HG03095 (cell line): ENCODE data around the gene FAM83E.

Experiments
- ATAC-seq: cut with Tn5 transposase; IDR thresholded peaks from one replicate; pipeline ENCODE4 v1.9.1; 2021; ENCODE audit warnings: moderate library complexity; ENCODE audit not compliant: unreplicated experiment

The FAM83E gene

GRCh38 chr19:48613852-48614435 is 932 bp downstream of the FAM83E start:
- ATAC-seq, result no peak

DNA sequence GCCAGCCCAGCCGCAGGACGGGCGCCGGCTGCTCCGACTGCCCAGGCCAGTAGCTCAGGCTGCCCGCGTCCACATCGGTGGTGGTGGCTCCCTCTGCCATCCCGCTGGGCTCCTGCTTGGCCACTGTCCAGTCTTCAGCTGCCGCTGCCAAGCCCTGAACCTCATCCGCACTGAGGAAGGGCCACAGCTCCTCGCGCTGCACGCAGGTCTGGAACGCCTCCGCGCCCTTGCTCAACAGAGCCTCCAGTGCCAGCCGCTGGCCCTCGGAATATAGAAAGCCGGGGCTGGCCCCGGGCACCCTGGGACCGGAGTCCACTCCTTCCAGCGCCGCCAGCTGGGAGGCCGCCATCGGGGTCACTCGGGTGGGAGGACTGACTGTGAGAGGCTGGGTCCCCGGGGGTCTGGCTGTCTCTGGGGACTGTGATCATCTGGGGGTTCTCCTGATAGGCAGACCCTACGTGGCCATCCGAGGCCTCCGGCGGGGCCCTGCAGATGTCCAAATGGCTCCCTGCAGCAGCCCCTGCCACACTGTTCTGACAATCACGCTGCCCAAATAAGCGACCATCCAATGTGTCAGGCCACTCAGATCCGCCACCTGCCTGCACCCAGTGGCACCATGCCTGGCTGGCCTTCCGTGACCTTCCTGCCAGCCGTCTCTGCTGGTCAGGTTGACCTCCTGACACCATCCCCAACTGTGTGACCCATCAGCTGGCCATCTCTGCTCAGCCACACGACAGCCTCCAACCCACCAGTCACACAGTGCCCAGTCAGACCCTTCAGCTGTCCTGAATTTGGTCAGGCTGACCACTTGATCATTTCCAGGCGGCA is 1.6 kb downstream of the FAM83E start:
- no peak for ATAC-seq

- ATAC-seq, result no peak
Observed at GRCh38 chr19:48611872-48612271, 3.0 kb downstream of the FAM83E start.

DNA sequence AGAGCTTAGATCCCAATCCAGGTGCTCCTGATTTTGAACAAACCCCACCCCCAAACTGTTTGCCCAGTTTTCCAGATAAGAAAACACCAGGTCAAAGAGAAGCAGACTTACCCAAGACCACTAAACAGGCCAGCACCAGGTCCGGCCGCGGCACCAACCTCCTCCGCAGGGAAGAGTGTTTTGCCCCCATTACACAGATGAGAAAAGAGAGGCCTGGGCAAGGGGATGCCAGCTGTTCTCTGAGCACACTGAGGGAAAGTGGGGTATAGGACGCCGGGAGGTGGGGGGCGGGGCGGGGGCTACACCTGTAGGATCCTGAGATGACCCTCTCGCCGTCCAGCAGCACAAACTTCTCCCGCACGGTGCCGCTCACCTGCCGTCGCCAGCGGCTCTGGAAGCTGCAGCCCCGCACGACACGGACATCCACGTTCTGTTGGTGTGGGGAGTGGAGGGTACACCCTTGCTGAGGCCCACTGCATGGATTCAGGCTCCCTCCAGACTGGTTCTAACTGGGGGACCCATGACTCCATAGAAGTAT is 5.2 kb downstream of the FAM83E start:
- no peak for ATAC-seq

GRCh38 chr19:48608798-48609263 is 6.0 kb downstream of the FAM83E start:
- no peak for ATAC-seq

- no peak for ATAC-seq
Observed at GRCh38 chr19:48607359-48607755, 7.5 kb downstream of the FAM83E start.

DNA sequence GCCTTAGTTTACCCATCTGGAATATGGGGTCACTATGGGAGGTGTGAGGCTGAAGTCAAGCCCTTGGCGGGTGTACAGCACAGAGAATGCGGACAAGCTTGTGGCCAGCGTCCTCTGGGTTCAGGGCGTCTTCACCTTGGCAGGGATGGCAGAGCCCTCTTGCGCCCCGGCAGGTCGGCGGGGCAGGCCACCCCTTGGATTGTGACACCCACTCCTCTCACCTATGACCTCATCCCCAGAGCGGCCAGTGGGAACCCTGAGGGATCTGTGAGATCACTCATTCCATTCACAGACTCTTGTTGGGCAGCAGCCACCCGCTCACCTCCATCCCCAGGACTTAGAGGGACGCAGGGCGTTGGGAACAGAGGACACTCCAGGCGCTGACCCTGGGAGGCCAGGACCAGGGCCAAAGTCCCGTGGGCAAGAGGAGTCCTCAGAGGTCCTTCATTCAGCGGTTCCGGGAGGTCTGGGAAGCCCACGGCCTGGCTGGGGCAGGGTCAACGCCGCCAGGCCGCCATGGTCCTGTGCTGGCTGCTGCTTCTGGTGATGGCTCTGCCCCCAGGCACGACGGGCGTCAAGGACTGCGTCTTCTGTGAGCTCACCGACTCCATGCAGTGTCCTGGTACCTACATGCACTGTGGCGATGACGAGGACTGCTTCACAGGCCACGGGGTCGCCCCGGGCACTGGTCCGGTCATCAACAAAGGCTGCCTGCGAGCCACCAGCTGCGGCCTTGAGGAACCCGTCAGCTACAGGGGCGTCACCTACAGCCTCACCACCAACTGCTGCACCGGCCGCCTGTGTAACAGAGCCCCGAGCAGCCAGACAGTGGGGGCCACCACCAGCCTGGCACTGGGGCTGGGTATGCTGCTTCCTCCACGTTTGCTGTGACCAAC is 8.2 kb downstream of the FAM83E start, which contains the start of gene SPACA4:
Gene SPACA4, plus strand, starts transcription at position 280 of the 896 bp plus-strand sequence. Its CDS starts 237 bp downstream, at position 517.
- ATAC-seq, result no peak

DNA sequence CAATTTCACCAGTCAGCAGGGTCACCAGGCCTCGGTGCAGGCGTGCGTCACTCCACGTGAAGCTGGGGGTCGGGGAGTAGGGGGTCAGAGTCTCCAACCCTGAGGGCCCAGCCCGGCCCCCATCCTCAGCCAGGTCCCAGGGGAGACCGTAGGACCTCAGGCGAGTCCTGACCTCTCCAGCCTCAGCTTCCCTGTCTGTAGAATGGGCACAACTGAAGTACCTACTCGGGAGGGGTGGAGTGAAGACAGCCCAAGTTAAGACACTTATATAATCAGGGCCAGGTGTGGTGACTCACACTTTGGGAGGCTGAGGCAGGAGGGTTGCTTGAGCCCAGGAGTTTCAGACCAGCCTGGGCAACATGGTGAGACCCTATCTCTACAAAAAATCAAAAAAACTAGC is 11.0 kb downstream of the FAM83E start:
- no peak for ATAC-seq

DNA sequence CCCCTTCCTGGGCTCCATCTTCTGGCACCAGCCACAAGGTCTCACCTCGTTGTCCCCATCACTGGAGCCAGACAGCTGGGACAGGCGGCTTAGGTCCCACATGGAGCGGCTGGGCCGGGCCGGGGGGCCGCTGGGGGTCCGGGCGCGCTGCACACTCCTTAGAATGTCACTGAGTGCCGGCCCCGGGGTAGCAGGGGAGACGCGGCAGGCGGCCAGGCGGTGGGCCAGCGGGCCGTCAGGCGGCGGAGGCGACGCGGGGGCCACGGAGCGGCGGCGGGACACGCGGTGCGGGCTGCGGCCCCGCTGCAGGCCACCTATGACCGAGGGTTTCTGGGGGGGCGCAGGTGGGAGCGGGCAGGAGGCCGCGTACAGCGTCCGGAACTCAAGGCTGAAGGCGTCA is 11.4 kb downstream of the FAM83E start:
- no peak for ATAC-seq

DNA sequence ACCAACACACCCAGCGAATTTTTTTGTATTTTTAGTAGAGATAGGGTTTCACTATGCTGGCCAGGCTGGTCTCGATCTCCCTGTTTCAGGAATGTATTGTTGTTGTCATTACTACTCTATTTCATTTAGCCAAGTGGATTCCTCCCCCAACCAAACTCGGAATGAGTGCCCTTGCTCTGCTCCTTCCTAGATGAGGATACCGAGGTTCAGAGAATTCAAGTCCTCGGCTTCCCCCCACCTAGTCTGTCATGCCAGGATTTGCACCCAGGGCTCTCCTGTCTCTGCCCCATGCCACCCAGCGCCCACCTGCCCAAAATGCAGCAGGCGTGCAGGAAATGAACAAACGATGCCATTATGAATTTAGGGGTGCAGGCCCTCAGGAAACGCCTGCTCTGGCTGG is 11.9 kb downstream of the FAM83E start:
- no peak for ATAC-seq

DNA sequence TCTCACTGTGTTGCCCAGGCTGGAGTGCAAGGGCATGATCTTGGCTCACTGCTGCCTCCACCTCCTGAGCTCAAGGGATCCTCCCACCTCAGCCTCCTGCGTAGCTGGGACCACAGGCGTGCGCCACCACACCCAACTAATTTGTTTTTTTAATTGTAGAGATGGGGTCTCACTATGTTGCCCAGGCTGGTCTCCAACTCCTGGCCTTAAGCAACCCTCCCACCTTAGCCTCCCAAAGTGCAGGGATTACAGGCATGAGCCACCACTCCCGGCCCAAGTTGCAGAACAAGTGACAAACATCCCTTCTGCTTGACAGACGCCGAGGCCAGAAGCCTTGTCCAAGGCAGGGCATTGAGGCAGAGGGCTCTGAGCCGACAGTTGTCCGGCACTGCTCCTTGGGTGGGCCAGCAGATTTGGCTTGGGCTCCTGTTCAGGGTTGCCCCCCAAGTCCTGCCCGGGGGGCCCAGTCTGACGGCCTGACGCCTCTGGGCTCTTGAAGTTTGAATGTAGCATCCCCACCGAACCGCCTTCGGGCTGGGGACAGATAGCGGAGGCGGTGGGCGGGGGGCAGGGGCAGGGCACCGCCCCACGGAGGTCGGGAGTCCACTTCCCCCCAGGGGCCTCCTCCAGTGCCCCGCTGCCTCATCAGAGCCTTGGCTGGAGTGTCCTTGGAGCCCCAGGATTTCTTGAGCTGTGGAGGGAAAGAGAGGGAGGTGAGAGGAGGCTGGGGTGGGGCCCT is 14.0 kb downstream of the FAM83E start:
- ATAC-seq, result no peak

- no peak for ATAC-seq
Observed at GRCh38 chr19:48598996-48599700, 15.7 kb downstream of the FAM83E start.

GRCh38 chr19:48596679-48597465 is 18.0 kb downstream of the FAM83E start:
- no peak for ATAC-seq

DNA sequence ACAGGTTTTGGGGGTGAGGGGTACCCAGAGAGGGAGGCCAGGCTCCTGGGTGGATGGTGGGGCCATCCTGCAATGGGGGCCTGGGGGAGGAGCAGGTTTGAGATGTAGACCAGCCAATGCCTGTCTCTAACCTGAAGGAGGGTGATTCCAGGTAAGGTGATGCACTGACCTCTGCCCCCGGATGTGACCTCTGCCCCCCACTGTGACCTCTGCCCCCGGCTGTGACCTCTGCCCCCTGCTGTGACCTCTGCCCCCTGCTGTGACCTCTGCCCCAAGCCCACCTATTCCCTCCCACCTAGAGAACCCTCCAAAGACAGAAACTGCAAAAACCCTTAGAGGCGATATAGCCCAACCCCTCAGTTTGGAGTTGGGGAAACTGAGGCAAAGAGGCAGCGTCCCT is 18.6 kb downstream of the FAM83E start:
- ATAC-seq, result no peak

DNA sequence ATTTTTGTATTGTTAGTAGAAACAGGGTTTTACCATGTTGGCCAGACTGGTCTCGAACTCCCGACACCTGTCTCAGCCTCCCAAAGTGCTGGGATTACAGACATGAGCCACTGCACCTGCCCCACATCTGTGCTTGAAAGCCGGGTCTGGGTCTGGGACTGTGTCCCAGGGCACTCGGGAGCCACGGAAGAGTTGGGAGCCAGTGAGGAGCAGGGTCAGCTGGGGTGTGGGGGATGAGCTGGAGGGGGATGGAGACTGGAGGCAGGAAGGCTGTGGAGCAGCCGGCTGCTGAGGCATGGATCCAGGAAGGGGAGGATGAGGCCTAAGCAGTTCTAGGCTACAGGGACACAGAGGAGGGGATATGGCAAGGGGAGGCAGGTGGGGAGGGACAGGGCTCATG is 19.0 kb downstream of the FAM83E start:
- ATAC-seq, result no peak

- ATAC-seq, result no peak
Observed at GRCh38 chr19:48595171-48595570, 19.7 kb downstream of the FAM83E start.

DNA sequence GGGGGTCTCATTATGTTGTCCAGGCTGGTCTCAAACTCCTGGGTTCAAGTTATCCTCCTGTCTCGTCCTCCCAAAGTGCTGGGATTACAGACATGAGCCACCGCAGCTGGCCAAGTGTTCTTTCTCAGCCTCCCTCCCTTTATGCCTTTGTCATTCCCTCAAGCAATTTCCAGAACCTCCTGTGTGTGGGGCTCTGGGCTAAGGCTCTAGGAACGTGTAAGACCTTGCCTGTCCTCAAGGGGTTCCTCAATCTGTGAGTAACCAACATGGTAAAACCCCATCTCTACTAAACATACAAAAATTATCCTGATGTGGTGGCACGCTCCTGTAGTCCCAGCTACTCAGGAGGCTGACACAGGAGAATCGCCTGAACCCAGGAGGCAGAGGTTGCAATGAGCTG is 23.9 kb downstream of the FAM83E start:
- ATAC-seq, result no peak

DNA sequence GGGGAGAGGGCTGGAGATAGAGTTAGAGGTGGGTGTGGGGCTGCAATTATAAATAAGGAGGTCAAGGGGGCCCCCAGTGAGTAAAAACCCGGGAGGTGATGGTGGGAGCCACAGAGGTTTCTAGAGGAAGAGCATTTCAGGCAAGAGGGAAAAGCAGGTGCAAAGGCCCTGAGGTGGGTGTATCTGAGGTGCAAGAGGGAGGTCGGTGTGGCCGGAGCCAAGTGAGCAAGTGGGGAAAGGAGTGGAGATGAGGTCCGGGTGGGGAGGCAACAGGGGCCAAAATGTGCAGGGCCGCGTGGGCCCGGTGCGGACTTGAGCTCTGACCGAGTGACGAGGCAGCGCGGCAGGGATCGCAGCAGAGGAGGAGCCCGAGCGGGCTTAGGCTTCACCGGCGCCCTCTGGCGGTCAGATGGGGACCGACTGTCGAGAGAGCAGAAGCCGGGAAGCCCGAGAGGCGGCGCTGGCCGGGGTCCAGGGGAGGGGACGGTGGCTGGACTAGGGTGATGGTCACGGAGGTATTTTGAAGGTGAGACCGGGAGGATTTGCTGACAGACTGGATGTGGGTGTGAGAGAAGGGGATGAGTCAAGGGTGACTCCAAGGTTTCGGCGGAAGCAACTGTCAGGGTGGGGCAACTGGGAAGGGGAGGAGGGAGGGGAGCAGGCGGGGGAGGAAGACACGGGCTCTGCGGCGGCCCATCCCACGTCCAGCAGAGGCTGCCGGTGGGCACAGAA is 26.0 kb downstream of the FAM83E start:
- no peak for ATAC-seq
